HEK293 (cell line): ENCODE measurements around the gene ACKR3.

Source experiments
- IKZF3 ChIP-seq: fragments of 450-650 bp; IDR thresholded peaks from 2 replicates; pipeline ENCODE4 v1.5.0; 2018; ENCODE audit warnings: missing biosample characterization, mild to moderate bottlenecking, missing genetic modification characterization, moderate library complexity
- SP2 ChIP-seq: fragments of 450-650 bp; formaldehyde crosslinking; IDR thresholded peaks from 2 replicates; pipeline ENCODE4 v1.5.1; 2016; ENCODE audit warnings: missing biosample characterization, missing genetic modification characterization
- YY1 ChIP-seq: fragments of 450-650 bp; formaldehyde crosslinking; IDR thresholded peaks from 2 replicates; pipeline ENCODE4 v1.5.1; 2018; ENCODE audit warnings: missing biosample characterization, missing genetic modification characterization
- ZBTB7A ChIP-seq: fragments of 450-650 bp; formaldehyde crosslinking; IDR thresholded peaks from 2 replicates; pipeline ENCODE4 v1.5.1; 2016; ENCODE audit warnings: low read depth, missing biosample characterization, missing genetic modification characterization
- ZFP69B ChIP-seq: fragments of 450-650 bp; formaldehyde crosslinking; IDR thresholded peaks from 2 replicates; pipeline ENCODE4 v1.5.1; 2016; ENCODE audit warnings: missing biosample characterization, missing genetic modification characterization
- ZNF214 ChIP-seq: fragments of 450-650 bp; formaldehyde crosslinking; IDR thresholded peaks from 2 replicates; pipeline ENCODE4 v1.5.1; 2017; ENCODE audit warnings: missing biosample characterization, mild to moderate bottlenecking, missing genetic modification characterization, borderline replicate concordance
- ZNF658 ChIP-seq: fragments of 450-650 bp; formaldehyde crosslinking; IDR thresholded peaks from 2 replicates; pipeline ENCODE4; 2016; ENCODE audit warnings: missing biosample characterization, missing genetic modification characterization
- TF ChIP-seq, protein P1 (sequence below): fragments of 450-650 bp; formaldehyde crosslinking; IDR thresholded peaks from 2 replicates; pipeline ENCODE4 v1.5.1; 2016; ENCODE audit warnings: missing biosample characterization, missing genetic modification characterization
- TF ChIP-seq, protein P2 (sequence below): fragments of 450-650 bp; formaldehyde crosslinking; IDR thresholded peaks from 2 replicates; pipeline ENCODE4 v1.5.1; 2016; ENCODE audit warnings: missing biosample characterization, missing genetic modification characterization
- TF ChIP-seq, protein P3 (sequence below): fragments of 450-650 bp; formaldehyde crosslinking; IDR thresholded peaks from 2 replicates; pipeline ENCODE4 v1.5.1; 2016; ENCODE audit warnings: missing biosample characterization, missing genetic modification characterization, low read depth
- TF ChIP-seq, protein P4 (sequence below): fragments of 450-650 bp; formaldehyde crosslinking; IDR thresholded peaks from 2 replicates; pipeline ENCODE4 v1.5.1; 2016; ENCODE audit warnings: missing biosample characterization, missing genetic modification characterization, borderline replicate concordance
- TF ChIP-seq, protein P5 (sequence below): fragments of 450-650 bp; formaldehyde crosslinking; IDR thresholded peaks from 2 replicates; pipeline ENCODE4 v1.5.1; 2016; ENCODE audit warnings: missing biosample characterization, missing genetic modification characterization, low read depth
- TF ChIP-seq, protein P6 (sequence below): fragments of 450-650 bp; formaldehyde crosslinking; IDR thresholded peaks from 2 replicates; pipeline ENCODE4 v1.5.1; 2017; ENCODE audit warnings: missing biosample characterization, missing genetic modification characterization

DNA sequence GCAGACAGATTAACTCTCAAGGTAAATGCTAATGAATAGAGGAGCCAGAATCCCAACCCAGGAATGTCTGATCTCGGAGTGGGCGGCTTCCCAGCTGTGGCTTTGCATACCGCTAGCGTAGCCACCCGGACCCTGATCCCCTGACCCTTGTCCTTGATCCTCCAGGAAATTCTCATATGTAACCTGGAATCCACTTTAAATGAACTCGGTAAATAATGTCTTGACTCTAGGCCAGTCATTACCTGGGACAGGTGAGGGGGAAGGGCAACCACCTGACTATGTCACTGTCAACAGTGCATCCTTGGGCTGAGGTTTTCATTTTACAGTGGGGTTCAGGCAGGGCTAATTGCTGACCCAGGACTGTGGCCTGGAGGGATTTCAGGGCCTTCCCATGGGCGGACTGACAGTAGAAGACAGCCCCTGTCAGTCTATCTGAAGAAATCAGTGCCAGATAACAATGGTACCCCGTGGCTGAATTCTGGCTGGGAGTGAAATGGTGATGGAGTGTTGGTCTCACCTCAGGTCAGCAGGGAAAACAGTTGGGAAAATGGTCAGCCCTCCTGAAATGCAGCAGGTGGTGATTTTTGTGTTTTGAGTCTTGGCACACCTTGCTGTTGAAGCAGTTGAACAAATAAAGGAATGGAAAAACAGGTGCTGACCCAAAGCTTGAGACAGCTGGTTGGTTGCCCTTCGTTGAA is 9.6 kb downstream of the ACKR3 start:
- TF ChIP-seq, protein P1, sequence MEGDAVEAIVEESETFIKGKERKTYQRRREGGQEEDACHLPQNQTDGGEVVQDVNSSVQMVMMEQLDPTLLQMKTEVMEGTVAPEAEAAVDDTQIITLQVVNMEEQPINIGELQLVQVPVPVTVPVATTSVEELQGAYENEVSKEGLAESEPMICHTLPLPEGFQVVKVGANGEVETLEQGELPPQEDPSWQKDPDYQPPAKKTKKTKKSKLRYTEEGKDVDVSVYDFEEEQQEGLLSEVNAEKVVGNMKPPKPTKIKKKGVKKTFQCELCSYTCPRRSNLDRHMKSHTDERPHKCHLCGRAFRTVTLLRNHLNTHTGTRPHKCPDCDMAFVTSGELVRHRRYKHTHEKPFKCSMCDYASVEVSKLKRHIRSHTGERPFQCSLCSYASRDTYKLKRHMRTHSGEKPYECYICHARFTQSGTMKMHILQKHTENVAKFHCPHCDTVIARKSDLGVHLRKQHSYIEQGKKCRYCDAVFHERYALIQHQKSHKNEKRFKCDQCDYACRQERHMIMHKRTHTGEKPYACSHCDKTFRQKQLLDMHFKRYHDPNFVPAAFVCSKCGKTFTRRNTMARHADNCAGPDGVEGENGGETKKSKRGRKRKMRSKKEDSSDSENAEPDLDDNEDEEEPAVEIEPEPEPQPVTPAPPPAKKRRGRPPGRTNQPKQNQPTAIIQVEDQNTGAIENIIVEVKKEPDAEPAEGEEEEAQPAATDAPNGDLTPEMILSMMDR (tag by site-specific recombination) = no peak
- no peak for TF ChIP-seq ZBTB7A (tag by site-specific recombination)
- no peak for TF ChIP-seq IKZF3 (tag by site-specific recombination)
- no peak for TF ChIP-seq YY1 (tag by site-specific recombination)
- TF ChIP-seq, protein P2, sequence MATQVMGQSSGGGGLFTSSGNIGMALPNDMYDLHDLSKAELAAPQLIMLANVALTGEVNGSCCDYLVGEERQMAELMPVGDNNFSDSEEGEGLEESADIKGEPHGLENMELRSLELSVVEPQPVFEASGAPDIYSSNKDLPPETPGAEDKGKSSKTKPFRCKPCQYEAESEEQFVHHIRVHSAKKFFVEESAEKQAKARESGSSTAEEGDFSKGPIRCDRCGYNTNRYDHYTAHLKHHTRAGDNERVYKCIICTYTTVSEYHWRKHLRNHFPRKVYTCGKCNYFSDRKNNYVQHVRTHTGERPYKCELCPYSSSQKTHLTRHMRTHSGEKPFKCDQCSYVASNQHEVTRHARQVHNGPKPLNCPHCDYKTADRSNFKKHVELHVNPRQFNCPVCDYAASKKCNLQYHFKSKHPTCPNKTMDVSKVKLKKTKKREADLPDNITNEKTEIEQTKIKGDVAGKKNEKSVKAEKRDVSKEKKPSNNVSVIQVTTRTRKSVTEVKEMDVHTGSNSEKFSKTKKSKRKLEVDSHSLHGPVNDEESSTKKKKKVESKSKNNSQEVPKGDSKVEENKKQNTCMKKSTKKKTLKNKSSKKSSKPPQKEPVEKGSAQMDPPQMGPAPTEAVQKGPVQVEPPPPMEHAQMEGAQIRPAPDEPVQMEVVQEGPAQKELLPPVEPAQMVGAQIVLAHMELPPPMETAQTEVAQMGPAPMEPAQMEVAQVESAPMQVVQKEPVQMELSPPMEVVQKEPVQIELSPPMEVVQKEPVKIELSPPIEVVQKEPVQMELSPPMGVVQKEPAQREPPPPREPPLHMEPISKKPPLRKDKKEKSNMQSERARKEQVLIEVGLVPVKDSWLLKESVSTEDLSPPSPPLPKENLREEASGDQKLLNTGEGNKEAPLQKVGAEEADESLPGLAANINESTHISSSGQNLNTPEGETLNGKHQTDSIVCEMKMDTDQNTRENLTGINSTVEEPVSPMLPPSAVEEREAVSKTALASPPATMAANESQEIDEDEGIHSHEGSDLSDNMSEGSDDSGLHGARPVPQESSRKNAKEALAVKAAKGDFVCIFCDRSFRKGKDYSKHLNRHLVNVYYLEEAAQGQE (tag by site-specific recombination) = no peak
- TF ChIP-seq ZNF214 = no peak
- TF ChIP-seq, protein P3, sequence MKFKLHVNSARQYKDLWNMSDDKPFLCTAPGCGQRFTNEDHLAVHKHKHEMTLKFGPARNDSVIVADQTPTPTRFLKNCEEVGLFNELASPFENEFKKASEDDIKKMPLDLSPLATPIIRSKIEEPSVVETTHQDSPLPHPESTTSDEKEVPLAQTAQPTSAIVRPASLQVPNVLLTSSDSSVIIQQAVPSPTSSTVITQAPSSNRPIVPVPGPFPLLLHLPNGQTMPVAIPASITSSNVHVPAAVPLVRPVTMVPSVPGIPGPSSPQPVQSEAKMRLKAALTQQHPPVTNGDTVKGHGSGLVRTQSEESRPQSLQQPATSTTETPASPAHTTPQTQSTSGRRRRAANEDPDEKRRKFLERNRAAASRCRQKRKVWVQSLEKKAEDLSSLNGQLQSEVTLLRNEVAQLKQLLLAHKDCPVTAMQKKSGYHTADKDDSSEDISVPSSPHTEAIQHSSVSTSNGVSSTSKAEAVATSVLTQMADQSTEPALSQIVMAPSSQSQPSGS (tag by site-specific recombination) = no peak
- TF ChIP-seq SP2 (tag by site-specific recombination) = no peak
- no peak for TF ChIP-seq ZNF658
- TF ChIP-seq, protein P4, sequence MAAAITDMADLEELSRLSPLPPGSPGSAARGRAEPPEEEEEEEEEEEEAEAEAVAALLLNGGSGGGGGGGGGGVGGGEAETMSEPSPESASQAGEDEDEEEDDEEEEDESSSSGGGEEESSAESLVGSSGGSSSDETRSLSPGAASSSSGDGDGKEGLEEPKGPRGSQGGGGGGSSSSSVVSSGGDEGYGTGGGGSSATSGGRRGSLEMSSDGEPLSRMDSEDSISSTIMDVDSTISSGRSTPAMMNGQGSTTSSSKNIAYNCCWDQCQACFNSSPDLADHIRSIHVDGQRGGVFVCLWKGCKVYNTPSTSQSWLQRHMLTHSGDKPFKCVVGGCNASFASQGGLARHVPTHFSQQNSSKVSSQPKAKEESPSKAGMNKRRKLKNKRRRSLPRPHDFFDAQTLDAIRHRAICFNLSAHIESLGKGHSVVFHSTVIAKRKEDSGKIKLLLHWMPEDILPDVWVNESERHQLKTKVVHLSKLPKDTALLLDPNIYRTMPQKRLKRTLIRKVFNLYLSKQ (tag by site-specific recombination) = no peak
- TF ChIP-seq, protein P5, sequence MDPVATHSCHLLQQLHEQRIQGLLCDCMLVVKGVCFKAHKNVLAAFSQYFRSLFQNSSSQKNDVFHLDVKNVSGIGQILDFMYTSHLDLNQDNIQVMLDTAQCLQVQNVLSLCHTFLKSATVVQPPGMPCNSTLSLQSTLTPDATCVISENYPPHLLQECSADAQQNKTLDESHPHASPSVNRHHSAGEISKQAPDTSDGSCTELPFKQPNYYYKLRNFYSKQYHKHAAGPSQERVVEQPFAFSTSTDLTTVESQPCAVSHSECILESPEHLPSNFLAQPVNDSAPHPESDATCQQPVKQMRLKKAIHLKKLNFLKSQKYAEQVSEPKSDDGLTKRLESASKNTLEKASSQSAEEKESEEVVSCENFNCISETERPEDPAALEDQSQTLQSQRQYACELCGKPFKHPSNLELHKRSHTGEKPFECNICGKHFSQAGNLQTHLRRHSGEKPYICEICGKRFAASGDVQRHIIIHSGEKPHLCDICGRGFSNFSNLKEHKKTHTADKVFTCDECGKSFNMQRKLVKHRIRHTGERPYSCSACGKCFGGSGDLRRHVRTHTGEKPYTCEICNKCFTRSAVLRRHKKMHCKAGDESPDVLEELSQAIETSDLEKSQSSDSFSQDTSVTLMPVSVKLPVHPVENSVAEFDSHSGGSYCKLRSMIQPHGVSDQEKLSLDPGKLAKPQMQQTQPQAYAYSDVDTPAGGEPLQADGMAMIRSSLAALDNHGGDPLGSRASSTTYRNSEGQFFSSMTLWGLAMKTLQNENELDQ (tag by site-specific recombination) = no peak
- TF ChIP-seq ZFP69B = no peak
- TF ChIP-seq, protein P6, sequence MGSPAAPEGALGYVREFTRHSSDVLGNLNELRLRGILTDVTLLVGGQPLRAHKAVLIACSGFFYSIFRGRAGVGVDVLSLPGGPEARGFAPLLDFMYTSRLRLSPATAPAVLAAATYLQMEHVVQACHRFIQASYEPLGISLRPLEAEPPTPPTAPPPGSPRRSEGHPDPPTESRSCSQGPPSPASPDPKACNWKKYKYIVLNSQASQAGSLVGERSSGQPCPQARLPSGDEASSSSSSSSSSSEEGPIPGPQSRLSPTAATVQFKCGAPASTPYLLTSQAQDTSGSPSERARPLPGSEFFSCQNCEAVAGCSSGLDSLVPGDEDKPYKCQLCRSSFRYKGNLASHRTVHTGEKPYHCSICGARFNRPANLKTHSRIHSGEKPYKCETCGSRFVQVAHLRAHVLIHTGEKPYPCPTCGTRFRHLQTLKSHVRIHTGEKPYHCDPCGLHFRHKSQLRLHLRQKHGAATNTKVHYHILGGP (tag by site-specific recombination) = no peak
